OCI-LY7 (cell line): ENCODE data around the gene OARD1. TPM values are rescaled to one million over a fixed set of nuclear protein-coding genes. Genes with fewer than 3 reads are reported as not detected.

Experiments used
- BruUV-seq: library from RNA; stranded (reverse); fragments of 400-500 nt; replicated peaks from 2 replicates; lab custom pipeline; 2021; lab: Mats Ljungman, UMichigan
- CTCF ChIA-PET: fragments of 300-600 bp; sonication (Branson Sonifier 250); formaldehyde crosslinking; loops from one replicate; lab custom pipeline; 2022; ENCODE audit warnings: antibody characterized with exemption; ENCODE audit not compliant: unreplicated experiment; lab: Charles Lee
- POLR2A ChIA-PET: fragments of 300-600 bp; sonication (Branson Sonifier 250); formaldehyde crosslinking; loops from one replicate; lab custom pipeline; 2022; ENCODE audit warnings: antibody characterized with exemption; lab: Charles Lee
- DNase-seq: peaks from one replicate; pipeline ENCODE4 v3.0.0-alpha.2; 2015; ENCODE audit warnings: low spot score
- H2AFZ ChIP-seq: fragments of 200-600 bp; sonication (generic), shearing (Covaris generic); 2 replicates; pipeline ENCODE4 v1.6.1; 2014; ENCODE audit warnings: mild to moderate bottlenecking, antibody characterized with exemption, low read length, moderate library complexity
- H3K27ac ChIP-seq: fragments of 200-600 bp; sonication (generic); 2 replicates; pipeline ENCODE4 v1.5.1; 2014; ENCODE audit warnings: mixed run types, low read depth, mild to moderate bottlenecking, moderate library complexity, low read length, inconsistent platforms; ENCODE audit not compliant: poor library complexity, severe bottlenecking
- H3K36me3 ChIP-seq: fragments of 200-600 bp; sonication (generic); 2 replicates; pipeline ENCODE4 v1.6.1; 2014; ENCODE audit warnings: mild to moderate bottlenecking, antibody characterized with exemption, low read length, moderate library complexity, mixed read lengths; ENCODE audit not compliant: insufficient read depth
- H3K4me1 ChIP-seq: fragments of 200-600 bp; sonication (generic); 2 replicates; pipeline ENCODE4 v1.5.1; 2014; ENCODE audit warnings: mild to moderate bottlenecking, low read length; ENCODE audit not compliant: insufficient read depth, poor library complexity, severe bottlenecking
- H3K4me2 ChIP-seq: fragments of 200-600 bp; sonication (generic); 2 replicates; pipeline ENCODE4 v1.6.1; 2014; ENCODE audit warnings: mild to moderate bottlenecking, low read length
- H3K4me3 ChIP-seq: fragments of 200-600 bp; sonication (generic); 2 replicates; pipeline ENCODE4 v1.5.1; 2014; ENCODE audit warnings: mild to moderate bottlenecking, low read depth, low read length; ENCODE audit not compliant: poor library complexity, severe bottlenecking
- H3K79me2 ChIP-seq: fragments of 200-600 bp; sonication (generic); 2 replicates; pipeline ENCODE4 v1.6.1; 2016; ENCODE audit warnings: low read depth, mild to moderate bottlenecking, low read length, moderate library complexity, mixed read lengths; ENCODE audit not compliant: insufficient read depth
- H3K9me2 ChIP-seq: fragments of 200-600 bp; sonication (generic); 2 replicates; pipeline ENCODE4 v1.6.1; 2016; ENCODE audit warnings: mild to moderate bottlenecking, low read length, mixed read lengths; ENCODE audit not compliant: insufficient read depth
- H3K9me3 ChIP-seq: fragments of 200-600 bp; sonication (generic); 2 replicates; pipeline ENCODE4 v1.6.1; 2014; ENCODE audit warnings: mild to moderate bottlenecking, mixed run types, low read length, mixed read lengths
- H4K20me1 ChIP-seq: fragments of 200-600 bp; sonication (generic); 2 replicates; pipeline ENCODE4 v1.6.1; 2014; ENCODE audit warnings: mild to moderate bottlenecking, antibody characterized with exemption, low read length, moderate library complexity, mixed read lengths; ENCODE audit not compliant: insufficient read depth
- EZH2phosphoT487 ChIP-seq: fragments of 200-600 bp; sonication (generic); IDR thresholded peaks from 2 replicates; pipeline ENCODE4 v1.6.1; 2018; ENCODE audit warnings: low read depth, borderline replicate concordance, mild to moderate bottlenecking, mixed run types, antibody characterized with exemption, low read length, moderate library complexity, mixed read lengths
- intact Hi-C: fragments of 100-400 bp; cut with micrococcal nuclease; formaldehyde crosslinking; loops from one replicate; pipeline ENCODE4 v1.10.0; 2022; ENCODE audit not compliant: unreplicated experiment
- total RNA-seq, 2 experiments: library from RNA; depleted of rRNA in 1 of 2; stranded (reverse); fragments of >200 nt in 1 of 2; shearing (Covaris generic) in 1 of 2; gene quantifications; 2 replicates each; pipeline ENCODE4 v1.2.3, GENCODE V29; 2014 to 2022
- TF ChIP-seq, protein P1 (sequence below): fragments of 200-600 bp; sonication (generic); conservative IDR thresholded peaks from 2 replicates; pipeline ENCODE4 v1.5.1; 2014; ENCODE audit warnings: mild to moderate bottlenecking, antibody characterized with exemption, low read length, moderate library complexity, mixed read lengths

Gene OARD1
- total RNA-seq, 2 experiments from 2014 or later: 21.0 to 41.6 TPM

DNA sequence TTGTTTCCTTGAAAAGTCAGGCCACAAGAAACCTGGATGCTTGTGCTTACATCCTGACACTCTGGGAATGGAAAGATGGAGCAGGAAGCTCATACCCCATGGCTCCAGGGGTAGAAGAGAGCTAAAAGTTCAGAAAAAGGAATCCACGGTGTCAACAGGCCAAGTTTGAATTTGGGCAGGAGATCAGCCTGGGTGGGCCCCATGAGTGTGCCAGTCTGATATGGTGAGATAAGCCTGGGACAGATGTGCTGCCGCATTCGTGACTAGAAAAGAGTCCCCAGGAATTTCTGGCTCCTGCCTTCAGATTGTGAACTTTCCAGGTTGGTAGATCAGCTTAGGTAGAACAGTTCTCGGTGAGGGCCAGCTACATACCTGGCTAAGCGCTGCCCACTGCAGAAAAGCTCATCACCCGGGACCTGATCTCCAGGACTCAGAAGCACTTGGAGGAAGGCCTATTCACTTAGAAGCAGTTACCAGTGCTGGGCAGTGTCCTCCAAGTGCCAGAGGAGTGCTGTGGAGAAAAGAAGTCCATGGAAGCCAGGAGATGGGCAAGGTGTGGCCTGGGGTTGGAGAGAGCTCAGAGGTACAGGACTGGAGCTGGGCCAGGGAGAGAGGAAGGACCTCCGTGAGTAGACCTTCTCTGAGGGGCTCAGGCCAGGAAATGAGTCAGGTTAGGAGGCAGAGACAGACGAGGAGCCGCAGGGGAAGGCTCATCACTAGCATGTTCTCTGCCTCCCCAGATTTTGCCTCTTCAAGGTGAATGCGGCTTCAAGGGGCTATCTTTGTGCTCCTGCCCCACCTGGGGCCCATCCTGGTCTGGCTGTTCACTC is 29.7 kb downstream of the OARD1 start, which contains the start of gene TSPO2:
Gene TSPO2, plus strand, starts transcription at position 242 of the 830 bp plus-strand sequence. Its CDS starts 519 bp downstream, at position 761.
- ChIA-PET POLR2A (no interaction called here), CTCF (no interaction called here)
- no TSS peak for BruUV-seq
- no peaks in the 10 kb centered on the region for H3K79me2 ChIP-seq
- H2AFZ ChIP-seq: no peak within 1 kb of the TSS
- no peak within 1 kb of the TSS for H3K4me3 ChIP-seq
- no peaks in the 10 kb centered on the region for H3K9me3 ChIP-seq
- no peaks in the 10 kb centered on the region for H4K20me1 ChIP-seq
- H3K36me3 ChIP-seq: no peaks in the 10 kb centered on the region
- H3K4me2 ChIP-seq: no peak within 1 kb of the TSS
- H3K9me2 ChIP-seq: no peaks in the 10 kb centered on the region
- H3K4me1 ChIP-seq: no peaks in the 10 kb centered on the region
- TF ChIP-seq EZH2phosphoT487: no peak
- TF ChIP-seq, protein P1, sequence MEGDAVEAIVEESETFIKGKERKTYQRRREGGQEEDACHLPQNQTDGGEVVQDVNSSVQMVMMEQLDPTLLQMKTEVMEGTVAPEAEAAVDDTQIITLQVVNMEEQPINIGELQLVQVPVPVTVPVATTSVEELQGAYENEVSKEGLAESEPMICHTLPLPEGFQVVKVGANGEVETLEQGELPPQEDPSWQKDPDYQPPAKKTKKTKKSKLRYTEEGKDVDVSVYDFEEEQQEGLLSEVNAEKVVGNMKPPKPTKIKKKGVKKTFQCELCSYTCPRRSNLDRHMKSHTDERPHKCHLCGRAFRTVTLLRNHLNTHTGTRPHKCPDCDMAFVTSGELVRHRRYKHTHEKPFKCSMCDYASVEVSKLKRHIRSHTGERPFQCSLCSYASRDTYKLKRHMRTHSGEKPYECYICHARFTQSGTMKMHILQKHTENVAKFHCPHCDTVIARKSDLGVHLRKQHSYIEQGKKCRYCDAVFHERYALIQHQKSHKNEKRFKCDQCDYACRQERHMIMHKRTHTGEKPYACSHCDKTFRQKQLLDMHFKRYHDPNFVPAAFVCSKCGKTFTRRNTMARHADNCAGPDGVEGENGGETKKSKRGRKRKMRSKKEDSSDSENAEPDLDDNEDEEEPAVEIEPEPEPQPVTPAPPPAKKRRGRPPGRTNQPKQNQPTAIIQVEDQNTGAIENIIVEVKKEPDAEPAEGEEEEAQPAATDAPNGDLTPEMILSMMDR: no peak
- H3K27ac ChIP-seq: no peak within 1 kb of the TSS
- no peak for DNase-seq
- intact Hi-C loops: no loop called here

DNA sequence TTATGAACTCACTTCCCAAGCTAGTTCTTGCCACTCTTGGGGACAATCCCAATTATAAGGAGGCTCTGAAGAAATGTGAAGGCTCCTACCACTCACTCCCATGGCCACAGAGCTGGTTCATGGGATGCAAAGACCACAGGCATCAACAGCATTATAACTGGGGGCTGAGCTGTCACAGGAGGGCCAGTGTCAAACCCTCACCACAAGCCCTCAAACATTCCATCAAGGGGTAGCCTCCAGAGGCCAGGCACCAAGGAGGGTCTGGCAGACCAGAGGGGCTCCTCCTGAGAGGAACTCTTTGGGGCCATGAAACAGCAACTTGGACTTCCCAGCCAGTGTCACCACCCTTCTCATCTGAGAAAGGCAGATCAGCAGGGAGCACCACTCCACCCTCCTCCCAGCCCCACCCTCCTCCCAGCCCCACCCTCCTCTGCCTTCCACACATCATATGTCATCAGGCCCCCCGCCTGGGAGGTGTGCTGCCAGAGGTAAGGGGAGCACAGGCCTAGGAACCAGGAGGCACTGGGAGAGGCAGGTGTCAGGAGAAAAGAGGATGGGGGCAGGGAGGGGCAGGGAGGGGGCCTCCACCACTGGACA is 31.1 kb downstream of the OARD1 start:
- BruUV-seq: no TSS peak

More for the DNA sequence above, 31.1 kb downstream of the OARD1 start:
- no peaks in the 10 kb centered on the region for H4K20me1 ChIP-seq
- no peak overlapping the region for H3K4me2 ChIP-seq
- H3K4me1 ChIP-seq: no peaks in the 10 kb centered on the region
- H3K9me2 ChIP-seq: no peaks in the 10 kb centered on the region
- H3K4me3 ChIP-seq: no peak overlapping the region
- no peaks in the 10 kb centered on the region for H3K79me2 ChIP-seq
- DNase-seq: no peak
- TF ChIP-seq, protein P1: no peak
- TF ChIP-seq EZH2phosphoT487: no peak
- H2AFZ ChIP-seq: no peak overlapping the region
- CTCF ChIA-PET: interaction anchor here (0.6 kb wide), 1 partner anchor 1678 kb away, joined by 3 read pairs; no protein-coding TSS in a partner anchor
- POLR2A ChIA-PET: no interaction called here
- no peaks in the 10 kb centered on the region for H3K36me3 ChIP-seq
- intact Hi-C loops: no loop called here
- no peaks in the 10 kb centered on the region for H3K9me3 ChIP-seq
- no peak overlapping the region for H3K27ac ChIP-seq
